NCI-H774 (cell line): Measurements from ENCODE around the gene BRD2.
A peak's percentile ranks its signal among the peaks of the same experiment; 100 is the strongest.
"Not testable (repeated sequence)": the region's sequence is repeated elsewhere in the genome, so short reads cannot be mapped to it uniquely, and the experiment has no call there.

Experiments
- DNase-seq: peaks from one replicate; lab custom pipeline; 2025; lab: John Stamatoyannopoulos, UW

The BRD2 gene

DNA sequence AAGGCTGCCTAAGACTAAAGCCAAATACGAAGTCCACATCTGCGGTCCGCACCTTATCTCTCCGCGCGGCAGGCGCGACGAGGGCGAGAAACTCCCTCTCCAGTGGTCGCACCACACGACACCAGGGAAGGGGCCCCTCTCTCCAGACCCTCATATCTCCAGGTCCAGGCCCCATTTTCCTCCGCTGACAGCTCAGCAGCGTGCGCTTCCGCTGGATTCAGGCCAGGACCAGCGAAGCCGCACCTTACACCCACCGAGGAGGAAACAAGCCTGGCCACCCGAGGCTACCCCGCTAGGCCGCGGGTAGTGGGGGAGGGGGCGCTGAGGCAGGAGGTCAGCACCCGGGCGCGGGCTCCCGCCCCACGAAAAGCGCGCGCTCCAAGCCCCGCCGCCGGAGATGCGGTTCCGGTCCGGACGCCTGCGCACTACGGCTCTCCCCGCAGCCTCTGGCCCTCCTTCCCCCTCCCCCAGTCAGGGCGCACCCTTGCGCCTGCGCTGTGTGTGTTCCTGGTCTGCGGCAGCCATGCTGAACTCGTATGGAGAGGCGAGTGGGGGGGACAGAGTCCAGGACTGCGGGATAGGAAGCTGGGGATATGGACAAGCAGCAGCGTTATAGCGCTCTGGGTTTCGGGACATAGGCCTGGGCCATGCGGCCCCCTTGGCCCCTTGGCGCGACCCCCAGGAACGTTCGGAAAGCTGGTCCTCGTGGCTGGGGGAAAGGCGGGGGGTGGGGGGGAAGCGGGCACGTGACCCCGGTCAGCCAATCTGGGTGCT is at the start of gene BRD2:
TSS of gene BRD2 (plus strand) at position 502 of the 774 bp plus-strand sequence. CDS start 4,305 bp downstream, outside the sequence.
- peak; percentile 96 for DNase-seq

DNA sequence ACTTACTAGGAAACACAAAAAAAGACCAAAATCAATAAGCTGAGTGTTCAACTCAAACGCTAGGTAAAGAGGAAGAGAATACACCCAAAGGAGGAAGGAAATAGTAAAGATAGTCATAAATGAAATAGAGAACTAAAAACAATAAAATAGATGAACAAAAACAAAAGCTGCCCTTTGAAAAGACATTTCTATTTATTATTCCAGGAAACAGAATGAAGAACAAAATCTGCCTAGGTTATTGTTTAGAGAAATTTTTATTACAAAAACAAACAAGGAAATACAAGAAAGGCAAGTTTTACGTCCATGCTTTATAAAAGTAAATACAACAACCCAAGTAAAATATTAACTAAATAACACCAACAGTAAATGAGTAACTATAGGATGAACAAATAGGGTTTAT is 47.7 kb upstream of the BRD2 start:
- no peak for DNase-seq

DNA sequence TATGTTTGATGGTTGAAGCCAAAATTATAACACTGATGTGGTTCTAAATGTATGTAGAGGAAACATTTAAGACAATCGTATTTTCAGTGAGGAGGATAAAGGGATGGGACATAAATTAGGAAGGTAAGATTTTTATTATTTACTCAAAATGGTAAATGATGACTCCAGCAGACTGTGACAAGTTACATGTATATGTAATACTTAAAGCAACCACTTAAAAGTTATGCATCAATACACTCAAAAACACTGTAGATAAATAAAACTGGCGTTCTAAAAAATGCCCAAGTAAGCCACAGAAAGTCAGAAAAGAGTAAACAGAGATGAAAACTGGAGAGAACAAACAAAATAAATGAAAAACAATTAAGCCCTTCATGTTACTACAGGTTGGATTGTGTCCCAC is 46.3 kb upstream of the BRD2 start:
- no peak for DNase-seq

DNA sequence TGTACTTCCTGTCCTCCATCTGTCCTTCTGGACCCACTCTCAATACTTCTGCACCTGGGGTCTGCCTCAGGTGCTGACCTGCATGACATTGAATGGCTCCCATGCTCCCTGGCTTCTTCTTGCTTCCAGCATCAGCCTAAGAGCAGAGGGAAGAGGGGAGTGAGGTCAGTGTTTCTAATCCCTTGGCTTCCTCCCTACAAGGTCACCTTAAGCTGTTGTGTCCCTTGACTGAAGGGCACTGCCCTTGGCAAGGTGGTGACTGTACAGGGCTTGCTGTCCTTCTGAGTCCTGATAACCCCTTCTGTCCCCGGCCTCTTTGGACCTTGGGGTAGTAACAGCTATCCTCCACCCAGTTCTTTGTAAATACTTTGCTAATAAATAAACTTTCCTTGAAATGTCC is 37.2 kb upstream of the BRD2 start:
- no peak for DNase-seq

DNA sequence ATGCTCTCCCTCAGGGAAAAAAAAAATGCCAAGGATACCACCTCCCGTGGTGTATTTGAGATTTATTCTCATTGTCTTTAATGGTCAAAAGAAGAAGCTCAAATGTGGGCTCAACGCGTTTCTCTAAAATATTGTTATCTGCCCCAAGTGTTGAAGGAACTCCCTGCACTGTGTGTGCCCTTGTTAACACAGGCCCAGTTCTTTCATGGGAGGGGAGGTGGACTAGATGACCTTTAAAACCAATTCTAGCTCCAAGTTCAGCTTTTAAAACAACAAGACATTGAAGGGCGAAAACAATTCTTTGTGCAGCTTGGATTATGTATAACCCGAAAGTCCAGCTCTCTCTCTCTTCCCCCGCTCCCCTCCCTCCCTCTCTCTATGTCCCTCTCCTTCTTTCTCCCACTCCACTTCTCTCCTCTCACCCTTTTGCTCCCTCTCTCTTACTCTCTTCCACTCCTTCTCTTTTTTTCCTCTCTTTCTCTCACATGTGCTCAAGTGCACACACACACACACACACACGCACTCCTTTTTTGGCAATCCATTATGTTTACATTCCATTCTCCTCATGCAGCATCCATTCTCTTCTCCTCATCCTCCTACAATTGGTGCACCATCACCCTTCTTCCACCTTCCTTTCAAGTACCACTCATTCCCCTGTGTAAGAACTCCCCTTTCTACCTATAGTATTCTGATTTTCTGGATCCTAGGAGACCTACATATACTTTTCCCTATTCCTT is 36.1 kb upstream of the BRD2 start:
- DNase-seq = no peak

DNA sequence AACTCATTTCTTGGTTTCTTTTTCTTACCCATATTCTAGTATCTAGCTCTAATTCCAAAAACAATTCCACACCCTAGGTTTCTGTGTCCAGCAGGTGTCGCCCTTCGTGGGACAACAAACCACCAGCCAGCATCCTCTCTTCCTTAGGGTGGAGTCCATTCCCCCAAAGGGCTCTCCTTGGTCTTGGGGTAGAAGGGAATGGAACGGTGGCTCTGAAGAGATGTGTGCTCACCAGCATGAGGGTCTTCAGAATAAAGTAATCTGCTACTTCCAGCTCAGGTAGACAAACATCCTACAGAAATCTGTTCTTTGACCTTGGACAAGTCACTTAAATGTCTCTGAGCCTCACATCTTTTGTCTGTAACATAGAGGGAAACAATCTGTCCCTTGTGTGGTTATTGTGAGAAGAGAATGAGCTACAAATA is 34.7 kb upstream of the BRD2 start:
- peak; percentile 53 for DNase-seq

DNA sequence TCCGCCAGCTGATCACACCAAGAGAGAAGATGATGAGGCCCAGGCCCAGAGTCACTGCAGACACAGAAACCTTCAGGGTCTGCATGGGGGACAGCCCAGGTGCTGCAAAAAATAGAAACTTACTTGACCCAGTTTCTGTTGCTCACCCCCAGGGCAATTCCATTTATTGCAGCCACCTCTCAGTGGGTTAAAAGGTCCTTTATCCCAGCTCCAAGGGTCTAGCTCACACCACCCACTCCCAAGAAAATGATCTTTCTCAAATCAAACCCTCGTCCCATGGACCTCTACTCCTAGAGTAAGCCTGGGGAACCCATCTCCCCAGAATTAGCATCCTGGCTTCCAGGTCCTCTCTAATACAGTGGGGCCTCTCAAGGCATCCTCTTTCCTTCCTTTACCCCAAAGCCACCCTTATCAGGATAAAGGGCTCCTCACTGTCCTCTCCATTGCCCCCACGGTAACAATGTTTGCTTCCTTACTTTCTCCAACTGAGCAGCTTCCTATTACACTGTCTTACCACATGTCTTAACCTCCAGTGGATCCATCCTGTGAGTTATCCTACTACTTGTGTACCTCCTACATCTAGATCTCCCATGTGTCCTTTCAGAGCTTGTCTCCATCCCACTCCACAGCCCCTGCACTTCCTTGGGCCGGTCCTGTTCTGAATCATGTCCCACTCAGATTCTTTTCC is 32.7 kb upstream of the BRD2 start:
- no peak for DNase-seq

DNA sequence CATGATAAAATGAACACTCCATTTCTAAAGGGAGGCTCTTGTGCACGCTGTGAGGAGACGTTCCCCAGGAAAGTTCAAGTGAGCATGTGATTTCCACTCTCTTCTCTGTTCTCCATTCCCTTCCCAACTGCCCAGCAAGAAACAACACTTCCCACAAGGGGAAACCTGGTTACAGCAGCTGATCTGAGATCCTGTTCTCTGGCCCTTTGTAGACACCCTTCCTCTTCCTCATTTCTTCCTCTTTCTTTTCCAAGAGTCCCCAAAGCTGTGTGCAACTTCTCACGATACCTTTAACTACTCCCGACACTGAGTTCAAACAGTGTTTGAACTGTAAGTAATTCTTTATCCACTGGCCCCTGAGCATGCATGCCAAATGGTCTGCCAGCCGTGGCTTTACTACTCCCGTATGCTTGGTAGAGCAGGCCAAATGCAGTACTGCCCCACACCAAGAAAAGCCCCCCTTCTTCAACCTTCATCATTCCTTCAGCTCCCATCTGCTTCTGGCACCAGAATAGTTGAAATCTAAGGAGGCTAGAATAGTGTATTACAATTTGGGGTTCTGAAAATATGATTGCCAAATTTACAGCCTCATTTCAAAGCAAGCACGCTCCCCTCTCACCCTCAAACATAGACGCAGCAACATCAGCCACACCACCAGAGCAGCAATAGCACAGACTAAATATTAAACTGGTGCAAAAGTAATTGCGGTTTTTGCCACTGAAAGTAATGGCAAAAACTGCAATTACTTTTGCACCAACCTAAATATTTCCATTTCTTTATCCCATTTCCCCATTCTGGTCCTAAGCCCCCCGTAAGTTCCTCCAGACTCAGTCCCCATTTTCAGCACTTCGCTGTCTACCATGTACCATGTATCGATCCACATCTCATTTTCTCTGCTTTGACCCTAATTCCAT is 31.9 kb upstream of the BRD2 start:
- DNase-seq = no peak

DNA sequence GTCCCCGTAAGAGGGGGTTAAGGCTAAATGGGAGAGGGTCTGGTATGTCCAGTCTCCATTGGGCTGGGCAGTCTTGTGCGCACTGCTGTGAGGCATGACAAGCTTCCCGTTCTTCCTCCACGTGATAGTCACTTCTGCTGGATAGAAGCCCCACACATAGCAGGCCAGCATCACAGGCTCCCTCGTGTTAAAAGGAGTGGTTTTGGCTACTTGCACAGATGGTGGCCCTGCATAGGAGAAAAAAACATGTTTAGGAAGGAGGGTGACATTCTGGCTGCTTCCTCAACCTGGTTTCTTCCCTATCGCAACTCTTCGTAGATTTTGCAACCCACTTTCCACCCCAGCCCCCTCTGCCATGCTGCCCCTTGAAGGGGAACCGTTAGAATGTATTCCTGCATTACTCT is 31.2 kb upstream of the BRD2 start:
- no peak for DNase-seq

DNA sequence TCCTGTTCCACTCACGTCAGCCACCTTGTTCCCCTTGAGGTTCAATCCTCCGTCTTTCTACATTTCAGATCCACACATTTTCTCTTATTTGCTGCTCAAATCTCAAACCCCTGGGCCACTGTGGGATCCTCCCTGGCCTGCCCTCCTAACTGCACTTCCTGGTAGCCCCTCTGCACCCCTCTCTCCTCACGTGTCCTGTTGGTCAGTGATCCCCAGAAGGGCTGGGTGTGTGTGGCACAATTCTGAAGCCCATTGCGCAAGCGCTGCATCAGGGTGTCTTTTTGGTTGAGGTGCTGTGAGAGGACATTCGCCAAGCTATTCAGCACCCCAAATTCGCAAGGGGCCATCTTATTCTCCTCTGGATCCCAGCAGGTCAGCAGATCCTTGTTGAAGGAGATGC is 29.9 kb upstream of the BRD2 start:
- DNase-seq = no peak

DNA sequence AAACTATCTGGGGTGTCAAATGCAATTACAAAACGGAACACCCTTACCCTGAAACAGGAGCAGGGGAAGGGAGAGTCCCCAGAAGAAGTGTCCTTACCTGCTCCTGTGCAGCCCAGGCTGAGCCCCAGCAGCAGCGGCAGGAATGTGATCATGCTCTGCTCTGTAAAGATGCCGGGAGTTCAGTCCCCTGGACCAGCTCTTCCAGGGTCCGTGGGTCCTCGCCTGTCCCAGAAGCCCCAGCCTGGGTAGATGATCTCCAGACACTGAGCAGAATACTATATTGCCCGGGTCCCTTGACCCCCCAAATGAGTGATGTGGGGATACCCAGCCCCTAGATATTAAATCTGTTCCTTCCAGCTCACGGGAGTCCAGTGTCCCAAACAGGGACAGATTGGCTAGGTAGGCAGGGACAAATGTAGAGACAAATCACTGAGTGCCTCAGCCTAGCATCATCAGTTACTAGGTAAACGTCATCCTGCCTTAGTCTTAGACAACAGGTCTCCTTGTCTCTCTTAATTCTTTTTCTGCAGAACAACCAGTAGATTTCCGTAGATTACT is 27.7 kb upstream of the BRD2 start, which contains the start of gene HLA-DMB:
TSS of gene HLA-DMB (minus strand) at position 373 of the 558 bp plus-strand sequence. CDS start at position 152, 221 bp downstream.
- peak; percentile 30 for DNase-seq

DNA sequence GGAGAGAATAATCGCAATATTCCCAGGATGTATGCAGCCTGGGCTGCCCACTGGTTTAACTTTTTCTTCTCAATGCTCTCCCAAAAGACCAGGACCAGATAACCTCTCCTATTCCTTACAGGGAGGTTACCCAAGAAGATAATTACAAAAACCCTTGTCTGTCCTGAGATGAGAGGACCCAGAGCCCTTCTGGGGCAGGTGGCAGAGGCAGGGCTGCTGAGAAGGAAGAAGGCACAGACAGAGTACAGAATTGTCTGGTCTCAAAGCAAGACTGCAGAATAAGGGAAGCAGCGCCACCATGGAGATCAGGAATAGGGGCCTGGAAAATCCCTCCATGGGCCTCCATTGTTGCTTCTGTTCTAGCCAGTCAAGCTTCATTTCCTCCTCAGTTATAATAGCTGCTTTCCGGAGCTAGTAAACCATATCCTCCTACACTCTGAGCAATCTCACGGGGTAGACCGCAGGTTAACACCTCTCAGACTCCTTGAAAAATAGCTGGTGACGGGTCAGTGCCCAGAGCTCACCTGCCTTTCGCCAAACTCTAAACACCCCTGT is 27.1 kb upstream of the BRD2 start:
- DNase-seq = no peak

DNA sequence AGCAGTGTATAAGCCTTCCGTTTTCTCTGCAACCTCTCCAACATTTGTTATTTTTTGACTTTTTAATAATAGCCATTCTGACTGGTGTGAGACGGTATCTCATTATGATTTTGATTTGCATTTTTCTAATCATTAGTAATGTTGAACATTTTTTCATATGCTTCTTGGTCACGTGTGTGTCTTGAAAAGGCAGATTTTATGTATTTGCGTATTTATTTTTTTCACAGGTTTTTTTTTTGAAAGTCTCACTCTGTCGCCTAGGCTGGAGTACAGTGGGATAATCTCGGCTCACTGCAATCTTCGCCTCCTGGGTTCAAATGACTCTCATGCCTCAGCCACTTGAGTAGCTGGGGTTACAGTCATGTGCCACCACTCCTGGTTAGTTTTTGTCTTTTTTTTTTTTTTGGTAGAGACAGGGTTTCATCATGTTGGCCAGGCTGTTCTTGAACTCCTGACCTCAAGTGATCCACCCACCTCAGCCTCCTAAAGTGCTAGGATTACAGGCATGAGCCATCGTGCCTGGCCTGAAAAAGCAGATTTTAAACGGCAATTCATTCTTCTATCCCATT is 25.8 kb upstream of the BRD2 start:
- DNase-seq = not testable (repeated sequence)

DNA sequence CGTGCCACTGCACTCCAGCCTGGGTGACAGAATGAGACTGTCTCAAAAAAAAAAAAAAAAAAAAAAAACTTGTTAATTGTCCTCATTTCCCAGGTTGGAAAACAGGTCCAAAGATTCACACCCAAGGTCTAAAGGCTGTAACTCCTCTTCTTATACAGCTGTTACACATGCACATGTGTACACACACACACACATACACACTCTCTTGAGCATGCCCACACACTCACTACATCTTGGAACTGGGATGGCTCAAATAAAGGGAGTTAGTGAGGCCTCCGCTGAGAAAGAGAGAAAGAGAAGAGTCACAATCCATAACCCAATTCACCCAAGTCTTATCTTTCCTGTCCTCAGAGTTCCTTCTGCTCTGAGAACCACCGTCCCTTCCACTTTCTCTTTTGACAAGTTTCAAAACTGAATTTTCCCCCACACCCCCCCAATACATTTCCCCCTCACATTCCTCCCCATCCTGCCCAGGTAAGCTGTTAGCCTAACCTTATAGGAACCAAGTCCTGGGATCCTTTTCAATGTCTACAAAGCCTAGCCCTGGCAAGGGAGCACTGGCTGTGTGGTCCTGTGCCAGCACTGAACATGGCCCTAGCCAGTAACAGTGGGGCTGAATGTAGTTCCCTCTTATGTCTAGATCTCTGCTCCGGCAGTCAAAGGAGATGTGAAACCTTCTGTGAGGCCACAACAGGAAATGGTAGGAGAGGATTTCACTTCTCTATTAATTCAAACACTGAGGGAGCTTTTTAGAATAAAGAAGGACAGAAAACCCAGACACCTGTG is 24.3 kb upstream of the BRD2 start:
- no peak for DNase-seq

DNA sequence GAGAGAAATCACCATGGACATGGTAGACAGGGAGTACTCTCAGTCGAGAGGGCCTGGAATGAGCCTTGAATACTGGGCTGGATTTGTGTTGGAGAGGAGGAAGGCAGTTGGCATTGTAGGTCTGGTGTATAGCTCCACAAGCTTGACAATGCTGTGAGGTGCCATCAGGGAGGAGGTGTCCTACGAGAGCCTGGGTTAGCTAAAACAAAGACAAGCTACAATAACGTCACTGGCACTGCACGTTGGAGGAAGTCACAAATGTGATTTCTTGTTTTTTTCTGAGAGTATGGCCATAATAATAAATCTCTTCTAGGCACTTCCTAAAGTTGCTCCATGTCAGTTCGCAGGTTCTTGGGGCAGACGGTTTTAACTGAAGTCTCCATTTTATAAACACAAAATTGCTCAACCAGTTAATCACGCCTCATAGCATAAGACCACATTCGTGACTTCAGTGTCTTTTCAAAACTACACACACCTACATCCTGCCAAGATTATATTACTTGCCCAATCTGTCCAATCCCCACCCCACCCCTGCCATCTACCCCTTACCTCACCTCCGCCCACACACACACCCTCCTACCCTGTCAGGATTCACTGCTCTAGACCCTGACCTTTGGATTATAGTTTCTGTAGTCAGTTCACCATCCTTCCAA is 23.2 kb upstream of the BRD2 start:
- no peak for DNase-seq

DNA sequence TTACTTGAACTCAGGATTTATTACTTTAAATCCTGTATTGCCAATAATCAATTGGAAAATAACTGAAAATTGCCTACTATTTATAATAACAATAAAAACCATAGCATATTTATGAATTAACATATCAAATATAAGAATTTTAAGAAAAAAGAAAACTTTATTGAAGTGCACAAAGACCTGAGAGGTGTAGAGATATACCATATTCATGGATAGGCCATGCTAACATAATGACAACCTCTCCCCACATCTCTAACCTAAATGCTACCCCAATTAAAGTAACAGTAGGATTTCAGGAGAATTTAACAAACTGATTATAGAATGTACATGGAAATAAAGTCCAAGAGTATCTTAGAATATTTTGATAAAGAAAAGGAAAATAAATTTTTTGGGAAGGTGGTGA is 22.4 kb upstream of the BRD2 start:
- no peak for DNase-seq

DNA sequence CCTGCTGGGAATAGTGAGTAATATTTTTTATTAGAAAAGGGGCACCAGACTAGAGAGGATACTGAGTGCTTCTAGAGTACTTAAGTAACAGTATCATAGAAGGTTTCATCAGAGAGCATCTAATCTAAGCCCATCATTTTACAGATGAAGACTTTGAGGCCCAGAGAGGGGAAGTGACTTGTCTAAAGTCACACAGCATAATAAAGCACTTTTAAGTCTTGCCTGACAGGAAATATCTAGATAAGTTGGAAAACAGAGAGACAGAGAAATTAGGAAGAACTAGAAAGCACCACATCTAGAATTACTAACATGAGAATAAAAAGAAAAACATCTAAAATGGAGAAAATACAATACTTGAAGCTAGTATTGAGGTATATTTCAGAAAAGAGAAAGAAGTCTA is 21.5 kb upstream of the BRD2 start:
- no peak for DNase-seq

DNA sequence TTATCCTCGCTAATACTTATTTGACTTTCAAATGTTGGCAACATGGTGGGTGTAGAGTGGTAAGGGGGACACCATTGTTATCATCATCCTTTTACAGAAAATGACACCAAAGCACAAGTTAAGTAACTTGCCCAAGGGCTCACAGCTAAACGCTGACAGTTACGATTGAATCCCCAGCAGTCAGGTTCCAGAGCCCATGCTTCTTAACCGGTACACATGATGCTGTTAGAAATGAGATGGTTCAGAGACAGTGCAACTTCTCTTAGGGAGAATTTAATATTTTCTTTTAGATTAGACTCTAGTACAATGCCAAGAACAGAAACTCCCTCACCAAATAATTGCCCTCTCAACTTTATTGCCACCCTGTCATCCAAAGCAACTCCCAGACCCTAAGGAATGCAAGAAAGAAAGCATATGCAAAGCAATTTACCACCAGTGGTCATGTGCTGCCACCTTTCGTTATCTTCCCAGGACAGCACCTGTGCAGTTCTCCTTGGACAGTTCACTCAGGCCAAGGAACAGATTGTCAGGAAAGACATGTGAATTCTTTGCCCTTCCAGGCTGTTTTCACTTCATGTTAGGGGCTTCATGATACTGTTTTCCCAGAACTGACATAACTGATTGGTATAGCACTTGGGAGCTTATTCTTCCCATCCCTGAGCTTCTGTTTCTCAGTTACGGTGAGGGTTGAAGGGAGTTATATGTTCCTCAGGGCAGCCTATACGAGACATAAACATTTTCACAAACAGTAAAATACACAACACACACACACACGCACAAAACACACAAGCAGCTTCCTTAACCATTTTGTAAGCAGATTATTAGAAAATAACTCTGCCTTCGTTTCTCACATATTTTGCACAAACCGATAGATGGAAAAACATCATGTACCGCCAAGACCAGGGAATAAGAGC is 20.6 kb upstream of the BRD2 start:
- no peak for DNase-seq
